H1 (cell line): ENCODE data around the gene RPTOR.

ENCODE experiments used
- CTCF ChIP-seq, 3 experiments: IDR thresholded peaks; 1 replicate in 2 of 3; 2 replicates in 1 of 3; pipeline versions ENCODE4 v1.5.1 to v1.6.1; 2011; ENCODE audit warnings: low read length in 3 of 3, mild to moderate bottlenecking in 3 of 3, inconsistent platforms in 2 of 3, low read depth in 1 of 3, moderate library complexity in 1 of 3; ENCODE audit not compliant: insufficient read depth in 1 of 3; ENCODE audit errors: control extremely low read depth in 1 of 3
- JUND ChIP-seq: IDR thresholded peaks from 2 replicates; pipeline ENCODE4 v1.6.1; 2011; ENCODE audit warnings: mild to moderate bottlenecking, improper control_type of control experiment, low read length
- POLR2AphosphoS5 ChIP-seq: IDR thresholded peaks from 2 replicates; pipeline ENCODE4 v1.6.1; 2011; ENCODE audit warnings: low read depth, low read length
- YY1 ChIP-seq: IDR thresholded peaks from 2 replicates; pipeline ENCODE4 v1.6.1; 2011; ENCODE audit warnings: low read depth, mild to moderate bottlenecking, low read length

- TF ChIP-seq JUND (no peak), YY1 (no peak), POLR2AphosphoS5 (no peak), CTCF (IDR thresholded peaks at IDR 0.05; ENCODE audit: control extremely low read depth in 1 of 3, insufficient read depth in 1 of 3, low read depth in 1 of 3, low read length in 3 of 3) (no peak)
Observed at GRCh38 chr17:80992077-80992947, 447.7 kb downstream of the RPTOR start.
